B cell (primary cell): Measurements from ENCODE around the gene SLC16A9. TPM values are rescaled to one million over a fixed set of nuclear protein-coding genes. Genes with fewer than 3 reads are reported as not detected.
"Not testable (repeated sequence)": the region's sequence is repeated elsewhere in the genome, so short reads cannot be mapped to it uniquely, and the experiment has no call there.

Experiments
- ATAC-seq: fragments of 200-7000 bp; cut with Tn5 transposase; one replicate; pipeline ENCODE4 v1.10.0; 2021; ENCODE audit warnings: low read depth, mild to moderate bottlenecking, moderate number of reproducible peaks, moderate library complexity
- CTCF ChIA-PET: fragments of 350-600 bp; sonication (Branson Sonifier 250); formaldehyde crosslinking; loops from one replicate; lab custom pipeline; 2021; ENCODE audit warnings: antibody characterized with exemption, inconsistent platforms; lab: Charles Lee
- POLR2A ChIA-PET: fragments of 350-600 bp; sonication (Branson Sonifier 250); formaldehyde crosslinking; loops from one replicate; lab custom pipeline; 2021; ENCODE audit warnings: antibody characterized with exemption; lab: Charles Lee
- DNase-seq: peaks from one replicate; pipeline ENCODE4 v3.0.0; 2013
- H2AFZ ChIP-seq: 2 replicates; pipeline ENCODE4 v1.6.1; 2012; ENCODE audit warnings: mild to moderate bottlenecking, low read depth, low read length; ENCODE audit not compliant: insufficient read depth, poor library complexity, severe bottlenecking
- H3K27ac ChIP-seq, 2 donors: 1 replicate in 1 of 2; 2 replicates in 1 of 2; pipeline ENCODE4 v1.5.1; 2012 to 2013; ENCODE audit warnings: low read length in 2 of 2, mild to moderate bottlenecking in 2 of 2, moderate library complexity in 1 of 2
- H3K27me3 ChIP-seq, 4 experiments: fragments of 200-600 bp in 1 of 4; sonication (generic) in 1 of 4; replicated peaks in 1 of 4; 1 replicate in 2 of 4; 2 replicates in 2 of 4; pipeline versions ENCODE4 v1.6.1 to v1.7.0; 2013 to 2016; ENCODE audit warnings: low read length in 3 of 4, mild to moderate bottlenecking in 2 of 4, mixed read lengths in 1 of 4, moderate library complexity in 1 of 4; ENCODE audit not compliant: insufficient read depth in 4 of 4, control insufficient read depth in 3 of 4; ENCODE audit errors: control extremely low read depth in 1 of 4
- H3K36me3 ChIP-seq, 2 experiments: replicated peaks in 1 of 2; 1 replicate in 1 of 2; 2 replicates in 1 of 2; pipeline versions ENCODE4 v1.6.1 to v1.7.1; 2013; ENCODE audit warnings: low read length in 1 of 2; ENCODE audit not compliant: insufficient read depth in 2 of 2, control insufficient read depth in 1 of 2; ENCODE audit errors: control extremely low read depth in 1 of 2, extremely low read depth in 1 of 2
- H3K4me1 ChIP-seq, 2 donors: fragments of 200-600 bp in 1 of 2; sonication (generic) in 1 of 2; 1 replicate in 1 of 2; 2 replicates in 1 of 2; pipeline versions ENCODE4 v1.5.1 to v1.6.1; 2013 to 2017; ENCODE audit warnings: low read length in 2 of 2; ENCODE audit not compliant: control insufficient read depth in 2 of 2, insufficient read depth in 2 of 2
- H3K4me2 ChIP-seq: replicated peaks from 2 replicates; pipeline ENCODE3; 2012; ENCODE audit warnings: mild to moderate bottlenecking, low read depth, low read length; ENCODE audit not compliant: poor library complexity, severe bottlenecking
- H3K4me3 ChIP-seq, 5 experiments: fragments of 200-600 bp in 1 of 5; sonication (generic) in 1 of 5; 1 replicate in 3 of 5; 2 replicates in 2 of 5; pipeline versions ENCODE4 v1.5.1 to v1.7.0; 2011 to 2016; ENCODE audit warnings: low read length in 4 of 5, mild to moderate bottlenecking in 4 of 5, low read depth in 2 of 5, control low read depth in 1 of 5, moderate library complexity in 1 of 5; ENCODE audit not compliant: insufficient read depth in 1 of 5; ENCODE audit errors: control extremely low read depth in 1 of 5, extremely low read depth in 1 of 5
- H3K79me2 ChIP-seq: fragments of 200-600 bp; sonication (generic); one replicate; pipeline ENCODE4 v1.6.0; 2016; ENCODE audit warnings: low read length; ENCODE audit not compliant: control insufficient read depth, insufficient read depth
- H3K9ac ChIP-seq: fragments of 200-600 bp; sonication (generic); 2 replicates; pipeline ENCODE4 v1.6.1; 2017; ENCODE audit warnings: mild to moderate bottlenecking, low read length, moderate library complexity
- H3K9me3 ChIP-seq, 3 donors: one replicate each; pipeline versions ENCODE4 v1.6.1 to v1.7.1; 2013; ENCODE audit warnings: low read length in 2 of 3; ENCODE audit not compliant: control insufficient read depth in 2 of 3, insufficient read depth in 1 of 3; ENCODE audit errors: control extremely low read depth in 1 of 3
- H4K20me1 ChIP-seq: 2 replicates; pipeline ENCODE4 v1.6.0; 2012; ENCODE audit warnings: mild to moderate bottlenecking, low read length; ENCODE audit not compliant: insufficient read depth, control insufficient read depth, poor library complexity, severe bottlenecking
- H3K27ac Mint-ChIP-seq: one replicate; pipeline ENCODE4 v1.8.0; 2021; ENCODE audit warnings: mixed read lengths
- H3K27me3 Mint-ChIP-seq: one replicate; pipeline ENCODE4 v1.8.0; 2021; ENCODE audit warnings: mixed read lengths
- H3K4me1 Mint-ChIP-seq: one replicate; pipeline ENCODE4 v1.8.0; 2021; ENCODE audit warnings: mixed read lengths
- H3K4me3 Mint-ChIP-seq: one replicate; pipeline ENCODE4 v1.8.0; 2021; ENCODE audit warnings: mixed read lengths
- H3K9me3 Mint-ChIP-seq: one replicate; pipeline ENCODE4 v1.8.0; 2022; ENCODE audit warnings: mixed read lengths; ENCODE audit not compliant: insufficient read depth
- CTCF ChIP-seq: fragments of 200-600 bp; IDR thresholded peaks from one replicate; pipeline ENCODE4 v1.8.0; 2022; ENCODE audit warnings: antibody characterized with exemption, mild to moderate bottlenecking
- EZH2 ChIP-seq: IDR thresholded peaks from 2 replicates; pipeline ENCODE4 v1.6.1; 2012; ENCODE audit warnings: borderline replicate concordance, low read depth, mild to moderate bottlenecking, moderate library complexity, low read length; ENCODE audit not compliant: insufficient read depth, poor library complexity, severe bottlenecking
- WGBS: methylation state at CpG from one replicate; pipeline ENCODE4 v1.1.5; 2013; ENCODE audit warnings: missing lambda C conversion rate; ENCODE audit not compliant: insufficient coverage; 5-methylcytosine and 5-hydroxymethylcytosine counted together
- intact Hi-C: fragments of 100-400 bp; cut with micrococcal nuclease; formaldehyde crosslinking; loops from one replicate; pipeline ENCODE4 v1.10.0; 2022
- polyA plus RNA-seq: library from polyadenylated mRNA; depleted of rRNA; stranded (reverse); fragments of >200 nt; gene quantifications from 2 replicates; pipeline ENCODE4 v1.2.3, GENCODE V29; 2012
- total RNA-seq, 2 donors: library from RNA; stranded (reverse); fragments of 120-200 nt in 1 of 2; gene quantifications; 1 replicate in 1 of 2; 2 replicates in 1 of 2; pipeline versions ENCODE4 v1.2.3 to v1.2.4, GENCODE V29; 2013 to 2022

Gene SLC16A9
- total and polyA plus RNA-seq, 2 donors (not counting 1 experiment from before 2014, with no cell fraction given) = 0.04 TPM; not detected in 1

GRCh38 chr10:59745163-59745650 lies 35.6 kb upstream of the SLC16A9 start:
- Mint-ChIP-seq H3K4me1 (no peaks in the 10 kb centered on the region), H3K9me3 (no peaks in the 10 kb centered on the region)
- POLR2A ChIA-PET = no interaction called here

GRCh38 chr10:59744762-59745161 lies 35.1 kb upstream of the SLC16A9 start:
- H3K9ac ChIP-seq, H3K27ac Mint-ChIP-seq: not testable (repeated sequence)
- no CpG with 5 or more reads among the region's 6 CpGs for WGBS

More at GRCh38 chr10:59745163-59745650, 35.6 kb upstream of the SLC16A9 start:
- CTCF ChIA-PET = no interaction called here
- no peak for DNase-seq
- Histone ChIP-seq H3K79me2 (no peaks in the 10 kb centered on the region), H3K36me3 (no peaks in the 10 kb centered on the region), H3K9me3 (peaks cover 0 to 10% (median 0%) of the 10 kb centered on the region in 3 donors), H2AFZ (no peak overlapping the region), H3K9ac (no peak overlapping the region), H3K4me1 (no peaks in the 10 kb centered on the region), H4K20me1 (no peaks in the 10 kb centered on the region), H3K4me3 (no peak overlapping the region), H3K27ac (no peak overlapping the region), H3K27me3 (no peaks in the 10 kb centered on the region), H3K4me2 (no peak overlapping the region)
- Mint-ChIP-seq H3K27me3 (peaks cover 11% of the 10 kb centered on the region), H3K27ac (no peak overlapping the region), H3K4me3 (no peak overlapping the region)
- ATAC-seq = no peak
- TF ChIP-seq CTCF = no peak
- no peak for TF ChIP-seq EZH2
- intact Hi-C loops = no loop called here
- no CpG with 5 or more reads among the region's 2 CpGs for WGBS

GRCh38 chr10:59744156-59744555 lies 34.5 kb upstream of the SLC16A9 start:
- H3K27me3 ChIP-seq, H3K27ac Mint-ChIP-seq, H3K4me1 ChIP-seq, DNase-seq, H3K79me2 ChIP-seq, H2AFZ ChIP-seq, H3K4me3 Mint-ChIP-seq, H3K4me2 ChIP-seq, H4K20me1 ChIP-seq, H3K4me1 Mint-ChIP-seq, H3K36me3 ChIP-seq, H3K27ac ChIP-seq, ATAC-seq, H3K4me3 ChIP-seq, H3K9me3 Mint-ChIP-seq, intact Hi-C loops, POLR2A ChIA-PET, H3K9ac ChIP-seq, CTCF ChIA-PET, H3K9me3 ChIP-seq: not testable (repeated sequence)
- peaks cover 11% of the 10 kb centered on the region for H3K27me3 Mint-ChIP-seq
- WGBS = 96% methylated on average over 31 of the region's 32 CpGs

More at GRCh38 chr10:59744762-59745161, 35.1 kb upstream of the SLC16A9 start:
- H3K4me2 ChIP-seq, H3K4me3 ChIP-seq, H2AFZ ChIP-seq, H3K27ac ChIP-seq, POLR2A ChIA-PET, DNase-seq, H4K20me1 ChIP-seq, ATAC-seq, H3K79me2 ChIP-seq, H3K9me3 ChIP-seq, intact Hi-C loops, H3K9me3 Mint-ChIP-seq, H3K27me3 ChIP-seq, H3K4me1 ChIP-seq, H3K4me3 Mint-ChIP-seq, CTCF ChIA-PET, H3K36me3 ChIP-seq, H3K4me1 Mint-ChIP-seq: not testable (repeated sequence)
- H3K27me3 Mint-ChIP-seq = peaks cover 11% of the 10 kb centered on the region
